HG03457 (cell line): ENCODE measurements around the gene PLCB2.

Source experiments
- ATAC-seq: cut with Tn5 transposase; IDR thresholded peaks from one replicate; pipeline ENCODE4 v1.9.1; 2021; ENCODE audit warnings: moderate number of reproducible peaks; ENCODE audit not compliant: unreplicated experiment

PLCB2 gene

GRCh38 chr15:40307421-40308211 lies at the start of gene PLCB2:
TSS of gene PLCB2 (minus strand) at chr15:40307935. CDS start at chr15:40307672, 263 bp downstream.
- no peak for ATAC-seq

- ATAC-seq, result no peak
Measured at GRCh38 chr15:40357246-40357645, 49.5 kb upstream of the PLCB2 start.

- no peak for ATAC-seq
Measured at GRCh38 chr15:40355976-40356585, 48.3 kb upstream of the PLCB2 start.

GRCh38 chr15:40354408-40355171 lies 46.9 kb upstream of the PLCB2 start:
- ATAC-seq, result no peak

GRCh38 chr15:40353697-40354096 lies 46.0 kb upstream of the PLCB2 start:
- no peak for ATAC-seq

- ATAC-seq, result no peak
Measured at GRCh38 chr15:40352281-40352901, 44.7 kb upstream of the PLCB2 start.

GRCh38 chr15:40349163-40349562 lies 41.4 kb upstream of the PLCB2 start:
- no peak for ATAC-seq

- ATAC-seq, result no peak
Measured at GRCh38 chr15:40348474-40348870, 40.7 kb upstream of the PLCB2 start.

- no peak for ATAC-seq
Measured at GRCh38 chr15:40347559-40348473, 40.1 kb upstream of the PLCB2 start.

- ATAC-seq, result no peak
Measured at GRCh38 chr15:40346579-40347558, 39.1 kb upstream of the PLCB2 start.

GRCh38 chr15:40345867-40346578 lies 38.3 kb upstream of the PLCB2 start:
- no peak for ATAC-seq

GRCh38 chr15:40345225-40345866 lies 37.6 kb upstream of the PLCB2 start:
- no peak for ATAC-seq

- ATAC-seq, result no peak
Measured at GRCh38 chr15:40344631-40345120, 36.9 kb upstream of the PLCB2 start.

GRCh38 chr15:40344217-40344616 lies 36.5 kb upstream of the PLCB2 start:
- ATAC-seq, result no peak

- no peak for ATAC-seq
Measured at GRCh38 chr15:40343512-40343911, 35.8 kb upstream of the PLCB2 start.

- ATAC-seq, result no peak
Measured at GRCh38 chr15:40342416-40343320, 34.9 kb upstream of the PLCB2 start.
